Neural cell (in vitro differentiated cells): ENCODE measurements around the gene RIC1. TPM values are rescaled to one million over a fixed set of nuclear protein-coding genes. Genes with fewer than 3 reads are reported as not detected.

ENCODE experiments used
- H2AFZ ChIP-seq: fragments of 200-600, 300-800 bp; sonication (generic), shearing (Covaris generic); 2 replicates; pipeline ENCODE4 v1.6.0; 2014; ENCODE audit warnings: low read depth, mild to moderate bottlenecking, antibody characterized with exemption, low read length, moderate library complexity
- H3F3A ChIP-seq: fragments of 200-600 bp; shearing (Covaris generic); 2 replicates; pipeline ENCODE4 v1.6.1; 2016; ENCODE audit warnings: mild to moderate bottlenecking, moderate library complexity, mixed read lengths, antibody characterized with exemption, low read length; ENCODE audit not compliant: insufficient read depth, poor library complexity, severe bottlenecking
- H3K27ac ChIP-seq: fragments of 200-600, 300-800 bp; sonication (generic), shearing (Covaris generic); 2 replicates; pipeline ENCODE4 v1.5.1; 2014; ENCODE audit warnings: mild to moderate bottlenecking, low read length, moderate library complexity
- H3K27me3 ChIP-seq: fragments of 300-800, 200-600 bp; sonication (generic), shearing (Covaris generic); 2 replicates; pipeline ENCODE4 v1.6.0; 2014; ENCODE audit warnings: mild to moderate bottlenecking, low read depth, low read length, moderate library complexity; ENCODE audit not compliant: insufficient read depth
- H3K36me3 ChIP-seq: fragments of 300-800, 200-600 bp; sonication (generic), shearing (Covaris generic); 2 replicates; pipeline ENCODE4 v1.5.1; 2014; ENCODE audit warnings: mild to moderate bottlenecking, antibody characterized with exemption, low read length, moderate library complexity; ENCODE audit not compliant: insufficient read depth
- H3K4me2 ChIP-seq: fragments of 300-800, 200-600 bp; sonication (generic), shearing (Covaris generic); 2 replicates; pipeline ENCODE4 v1.6.0; 2014; ENCODE audit warnings: mild to moderate bottlenecking, low read length
- H3K4me3 ChIP-seq: fragments of 300-800, 200-600 bp; sonication (generic), shearing (Covaris generic); 2 replicates; pipeline ENCODE4 v1.5.1; 2014; ENCODE audit warnings: mild to moderate bottlenecking, low read length, moderate library complexity
- H3K79me2 ChIP-seq: fragments of 200-600 bp; shearing (Covaris generic); replicated peaks from 2 replicates; pipeline ENCODE4 v1.6.0; 2014; ENCODE audit warnings: mild to moderate bottlenecking, low read length, moderate library complexity; ENCODE audit not compliant: insufficient read depth
- H3K9ac ChIP-seq: fragments of 300-800, 200-600 bp; sonication (generic), shearing (Covaris generic); 2 replicates; pipeline ENCODE4 v1.6.1; 2016; ENCODE audit warnings: mild to moderate bottlenecking, low read length, mixed read lengths
- H3K9me2 ChIP-seq: fragments of 200-600 bp; shearing (Covaris generic); 2 replicates; pipeline ENCODE4 v1.6.1; 2016; ENCODE audit warnings: mild to moderate bottlenecking, low read length, mixed read lengths; ENCODE audit not compliant: insufficient read depth
- H3K9me3 ChIP-seq: fragments of 200-600, 300-800 bp; sonication (generic), shearing (Covaris generic); 2 replicates; pipeline ENCODE4 v1.6.1; 2016; ENCODE audit warnings: mild to moderate bottlenecking, mixed run types, low read length, moderate library complexity, mixed read lengths
- H4K20me1 ChIP-seq: fragments of 200-600 bp; shearing (Covaris generic); 2 replicates; pipeline ENCODE4 v1.6.1; 2016; ENCODE audit warnings: mild to moderate bottlenecking, mixed run types; ENCODE audit not compliant: insufficient read depth
- EP300 ChIP-seq: fragments of 450-650 bp; conservative IDR thresholded peaks from 2 replicates; pipeline ENCODE4 v1.6.1; 2014; ENCODE audit warnings: antibody characterized with exemption, mild to moderate bottlenecking, moderate library complexity; ENCODE audit not compliant: poor library complexity, severe bottlenecking
- EZH2 ChIP-seq: fragments of 200-600, 300-800 bp; shearing (Covaris generic), sonication (generic); IDR thresholded peaks from 2 replicates; pipeline ENCODE4 v1.6.1; 2014; ENCODE audit warnings: antibody characterized with exemption, low read length, borderline replicate concordance, mild to moderate bottlenecking; ENCODE audit not compliant: insufficient read depth, poor library complexity, severe bottlenecking
- MXI1 ChIP-seq: fragments of 450-650 bp; conservative IDR thresholded peaks from 2 replicates; pipeline ENCODE4 v1.6.1; 2014; ENCODE audit warnings: antibody characterized with exemption, mild to moderate bottlenecking; ENCODE audit not compliant: poor library complexity, severe bottlenecking
- POLR2AphosphoS5 ChIP-seq: IDR thresholded peaks from 2 replicates; pipeline ENCODE4 v1.6.1; 2012
- RAD21 ChIP-seq: fragments of 450-650 bp; conservative IDR thresholded peaks from 2 replicates; pipeline ENCODE4 v1.6.1; 2014; ENCODE audit warnings: antibody characterized with exemption, mild to moderate bottlenecking, moderate library complexity
- SMC3 ChIP-seq: fragments of 450-650 bp; conservative IDR thresholded peaks from 2 replicates; pipeline ENCODE4 v1.6.1; 2014; ENCODE audit warnings: antibody characterized with exemption, mild to moderate bottlenecking, moderate library complexity; ENCODE audit not compliant: poor library complexity
- TAF1 ChIP-seq: IDR thresholded peaks from 2 replicates; pipeline ENCODE4 v1.6.1; 2012; ENCODE audit warnings: low read depth
- polyA plus RNA-seq: library from polyadenylated mRNA; depleted of rRNA; stranded (reverse); fragments of >200 nt; gene quantifications from 2 replicates; pipeline ENCODE4 v1.2.3, GENCODE V29; 2014
- TF ChIP-seq, protein P1 (sequence below): fragments of 450-650 bp; IDR thresholded peaks from 2 replicates; pipeline ENCODE4 v1.5.1; 2014; ENCODE audit warnings: antibody characterized with exemption, mild to moderate bottlenecking, moderate library complexity; ENCODE audit not compliant: poor library complexity, severe bottlenecking
- TF ChIP-seq, protein P2 (sequence below): IDR thresholded peaks from 2 replicates; pipeline ENCODE4 v1.6.1; 2012; ENCODE audit warnings: borderline replicate concordance

RIC1 gene
- polyA plus RNA-seq, 1 donor from 2014 or later = 9.9 TPM

DNA sequence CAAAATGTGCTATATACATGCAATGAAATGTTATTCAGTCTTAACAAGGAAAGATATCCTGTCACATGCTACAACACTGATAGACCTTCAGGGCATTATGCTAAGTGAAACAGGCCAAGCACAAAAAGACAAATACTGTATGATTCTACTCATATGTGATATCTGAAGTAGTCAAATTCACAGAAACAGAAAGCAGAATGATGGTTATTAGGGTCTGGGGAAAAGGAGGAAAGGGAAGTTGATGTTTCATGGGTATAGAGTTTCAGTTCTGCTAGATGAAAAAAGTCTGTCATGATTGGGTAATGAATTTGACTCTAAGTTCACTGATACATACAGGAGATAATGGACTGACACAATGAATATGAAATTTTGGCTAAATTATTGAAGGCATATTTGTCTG lies 11.2 kb upstream of the RIC1 start:
- H3K4me2 ChIP-seq = no peak overlapping the region
- no peaks in the 10 kb centered on the region for H3K79me2 ChIP-seq
- no peak overlapping the region for H3K9ac ChIP-seq
- no peaks in the 10 kb centered on the region for H3K9me3 ChIP-seq
- no peak overlapping the region for H3K27ac ChIP-seq
- no peaks in the 10 kb centered on the region for H3K36me3 ChIP-seq
- no peak overlapping the region for H2AFZ ChIP-seq
- H3K27me3 ChIP-seq = no peaks in the 10 kb centered on the region
- no peaks in the 10 kb centered on the region for H4K20me1 ChIP-seq
- TF ChIP-seq EZH2 (no peak), RAD21 (no peak), POLR2AphosphoS5 (no peak), MXI1 (no peak), EP300 (no peak), TAF1 (no peak), SMC3 (no peak)
- TF ChIP-seq, protein P1, sequence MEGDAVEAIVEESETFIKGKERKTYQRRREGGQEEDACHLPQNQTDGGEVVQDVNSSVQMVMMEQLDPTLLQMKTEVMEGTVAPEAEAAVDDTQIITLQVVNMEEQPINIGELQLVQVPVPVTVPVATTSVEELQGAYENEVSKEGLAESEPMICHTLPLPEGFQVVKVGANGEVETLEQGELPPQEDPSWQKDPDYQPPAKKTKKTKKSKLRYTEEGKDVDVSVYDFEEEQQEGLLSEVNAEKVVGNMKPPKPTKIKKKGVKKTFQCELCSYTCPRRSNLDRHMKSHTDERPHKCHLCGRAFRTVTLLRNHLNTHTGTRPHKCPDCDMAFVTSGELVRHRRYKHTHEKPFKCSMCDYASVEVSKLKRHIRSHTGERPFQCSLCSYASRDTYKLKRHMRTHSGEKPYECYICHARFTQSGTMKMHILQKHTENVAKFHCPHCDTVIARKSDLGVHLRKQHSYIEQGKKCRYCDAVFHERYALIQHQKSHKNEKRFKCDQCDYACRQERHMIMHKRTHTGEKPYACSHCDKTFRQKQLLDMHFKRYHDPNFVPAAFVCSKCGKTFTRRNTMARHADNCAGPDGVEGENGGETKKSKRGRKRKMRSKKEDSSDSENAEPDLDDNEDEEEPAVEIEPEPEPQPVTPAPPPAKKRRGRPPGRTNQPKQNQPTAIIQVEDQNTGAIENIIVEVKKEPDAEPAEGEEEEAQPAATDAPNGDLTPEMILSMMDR = no peak
- TF ChIP-seq, protein P2, sequence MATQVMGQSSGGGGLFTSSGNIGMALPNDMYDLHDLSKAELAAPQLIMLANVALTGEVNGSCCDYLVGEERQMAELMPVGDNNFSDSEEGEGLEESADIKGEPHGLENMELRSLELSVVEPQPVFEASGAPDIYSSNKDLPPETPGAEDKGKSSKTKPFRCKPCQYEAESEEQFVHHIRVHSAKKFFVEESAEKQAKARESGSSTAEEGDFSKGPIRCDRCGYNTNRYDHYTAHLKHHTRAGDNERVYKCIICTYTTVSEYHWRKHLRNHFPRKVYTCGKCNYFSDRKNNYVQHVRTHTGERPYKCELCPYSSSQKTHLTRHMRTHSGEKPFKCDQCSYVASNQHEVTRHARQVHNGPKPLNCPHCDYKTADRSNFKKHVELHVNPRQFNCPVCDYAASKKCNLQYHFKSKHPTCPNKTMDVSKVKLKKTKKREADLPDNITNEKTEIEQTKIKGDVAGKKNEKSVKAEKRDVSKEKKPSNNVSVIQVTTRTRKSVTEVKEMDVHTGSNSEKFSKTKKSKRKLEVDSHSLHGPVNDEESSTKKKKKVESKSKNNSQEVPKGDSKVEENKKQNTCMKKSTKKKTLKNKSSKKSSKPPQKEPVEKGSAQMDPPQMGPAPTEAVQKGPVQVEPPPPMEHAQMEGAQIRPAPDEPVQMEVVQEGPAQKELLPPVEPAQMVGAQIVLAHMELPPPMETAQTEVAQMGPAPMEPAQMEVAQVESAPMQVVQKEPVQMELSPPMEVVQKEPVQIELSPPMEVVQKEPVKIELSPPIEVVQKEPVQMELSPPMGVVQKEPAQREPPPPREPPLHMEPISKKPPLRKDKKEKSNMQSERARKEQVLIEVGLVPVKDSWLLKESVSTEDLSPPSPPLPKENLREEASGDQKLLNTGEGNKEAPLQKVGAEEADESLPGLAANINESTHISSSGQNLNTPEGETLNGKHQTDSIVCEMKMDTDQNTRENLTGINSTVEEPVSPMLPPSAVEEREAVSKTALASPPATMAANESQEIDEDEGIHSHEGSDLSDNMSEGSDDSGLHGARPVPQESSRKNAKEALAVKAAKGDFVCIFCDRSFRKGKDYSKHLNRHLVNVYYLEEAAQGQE = no peak
- no peaks in the 10 kb centered on the region for H3F3A ChIP-seq
- H3K4me3 ChIP-seq = no peak overlapping the region
- H3K9me2 ChIP-seq = no peaks in the 10 kb centered on the region

DNA sequence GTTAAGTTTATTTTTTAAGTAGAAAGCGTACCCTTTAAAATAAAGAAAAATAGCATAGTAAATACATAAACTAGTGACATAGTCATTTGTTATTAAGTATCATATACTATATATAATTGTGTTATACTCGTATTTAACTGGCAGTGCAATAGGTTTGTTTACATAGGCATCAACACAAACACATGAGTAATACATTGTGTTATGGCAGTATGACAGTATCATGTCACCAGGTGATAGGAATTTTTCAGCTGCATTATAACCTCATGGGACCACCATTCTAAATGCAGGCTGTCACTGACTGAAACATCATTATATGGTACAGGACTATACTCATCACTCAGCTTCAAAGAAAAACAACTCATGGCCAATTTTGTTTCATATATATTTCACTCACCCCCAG lies 8.4 kb upstream of the RIC1 start:
- no peaks in the 10 kb centered on the region for H3K9me2 ChIP-seq
- no peaks in the 10 kb centered on the region for H3K27me3 ChIP-seq
- no peak overlapping the region for H3K9ac ChIP-seq
- H2AFZ ChIP-seq = no peak overlapping the region
- H4K20me1 ChIP-seq = no peaks in the 10 kb centered on the region
- no peak overlapping the region for H3K27ac ChIP-seq
- H3K79me2 ChIP-seq = no peaks in the 10 kb centered on the region
- no peaks in the 10 kb centered on the region for H3K9me3 ChIP-seq
- no peaks in the 10 kb centered on the region for H3K36me3 ChIP-seq
- H3F3A ChIP-seq = no peaks in the 10 kb centered on the region
- H3K4me3 ChIP-seq = no peak overlapping the region
- H3K4me2 ChIP-seq = no peak overlapping the region
- TF ChIP-seq POLR2AphosphoS5 (peak; percentile 71), RAD21 (no peak), EP300 (peak; percentile 71)

DNA sequence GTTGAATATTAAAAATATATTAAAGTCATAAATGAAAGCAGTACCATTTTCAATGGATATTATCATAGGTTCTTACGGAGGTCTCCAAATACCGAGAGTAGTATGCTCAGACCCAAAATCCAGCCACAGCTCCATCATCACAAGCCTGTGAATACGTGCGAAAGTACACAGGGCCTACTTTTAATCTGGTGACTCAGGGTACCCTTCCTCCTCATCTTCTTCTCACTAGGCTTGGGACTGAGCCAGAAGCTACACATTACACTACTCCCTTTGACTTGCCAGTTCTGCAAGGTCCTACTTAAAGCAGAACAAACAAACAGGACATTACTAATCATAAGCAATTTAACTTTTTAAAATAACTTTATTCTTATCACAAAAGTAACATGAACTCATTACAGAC lies 7.6 kb upstream of the RIC1 start:
- H4K20me1 ChIP-seq = no peaks in the 10 kb centered on the region
- H3K9ac ChIP-seq = no peak overlapping the region
- no peak overlapping the region for H3K4me2 ChIP-seq
- TF ChIP-seq TAF1 (no peak), MXI1 (no peak)
- no peak overlapping the region for H3K27ac ChIP-seq
- no peak overlapping the region for H2AFZ ChIP-seq
- H3K4me3 ChIP-seq = no peak overlapping the region
- H3F3A ChIP-seq = no peaks in the 10 kb centered on the region
- no peaks in the 10 kb centered on the region for H3K9me2 ChIP-seq
- H3K36me3 ChIP-seq = no peaks in the 10 kb centered on the region
- no peaks in the 10 kb centered on the region for H3K79me2 ChIP-seq
- no peaks in the 10 kb centered on the region for H3K9me3 ChIP-seq
- no peaks in the 10 kb centered on the region for H3K27me3 ChIP-seq
